SK-N-MC (cell line): ENCODE data around the gene PNPLA5.

Experiments used
- EZH2 ChIP-seq: fragments of 200-600 bp; sonication (generic); IDR thresholded peaks from one replicate; pipeline ENCODE4 v1.6.1; 2017; ENCODE audit warnings: antibody characterized with exemption
- FOXP2 ChIP-seq: optimal IDR thresholded peaks from 2 replicates; pipeline ENCODE3; 2011; ENCODE audit warnings: mild to moderate bottlenecking, moderate library complexity; ENCODE audit not compliant: insufficient read depth; ENCODE audit errors: extremely low read length, control extremely low read depth
- POLR2AphosphoS5 ChIP-seq: IDR thresholded peaks from 2 replicates; pipeline ENCODE4 v1.6.1; 2012; ENCODE audit warnings: mild to moderate bottlenecking, low read depth, low read length, borderline replicate concordance

DNA sequence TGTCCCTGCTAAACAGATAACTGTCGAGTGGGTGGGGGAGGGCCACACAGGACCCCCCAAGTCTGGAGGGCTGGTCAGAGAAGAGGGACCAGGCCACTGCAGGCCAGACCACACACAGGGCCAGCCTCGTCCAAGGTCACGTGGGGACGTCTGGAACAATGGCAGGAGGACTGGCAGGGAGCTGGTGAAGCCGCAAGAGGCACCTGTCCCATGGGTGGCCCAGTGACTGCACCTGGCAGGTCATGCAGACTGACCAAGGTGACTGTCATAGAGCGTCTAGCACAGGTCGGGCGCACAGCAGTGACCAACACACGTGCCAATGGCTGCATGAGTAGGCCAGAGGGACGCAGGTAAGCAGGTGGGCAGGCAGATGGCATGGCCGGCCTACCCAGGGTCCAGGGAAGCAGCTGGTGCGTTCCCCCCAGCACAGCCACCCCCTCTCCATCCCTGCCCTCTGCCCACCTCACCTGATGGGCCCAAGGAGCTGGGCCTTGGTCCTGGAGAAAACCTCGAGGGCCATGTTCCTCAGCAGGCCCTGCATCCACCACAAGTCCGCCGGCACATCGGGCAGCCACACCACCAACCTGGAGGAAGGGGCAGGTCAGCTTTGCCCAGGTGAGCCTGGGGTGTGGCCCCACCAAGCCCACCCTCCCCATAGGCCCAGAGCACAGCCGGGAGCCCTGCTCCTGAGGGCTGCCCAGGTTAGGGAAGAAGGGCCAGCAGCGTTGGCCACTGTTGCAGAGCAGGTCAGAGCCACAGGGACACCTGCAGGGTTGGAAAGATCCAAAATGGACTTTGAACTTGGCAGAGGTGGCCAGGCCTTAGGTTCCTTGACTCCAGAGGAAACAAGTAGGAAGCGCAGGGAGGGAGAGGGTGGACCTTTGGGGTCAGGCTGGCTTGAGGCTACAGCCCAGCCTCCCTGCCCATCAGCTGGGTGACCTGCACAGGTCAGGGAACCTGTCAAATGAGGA, 10.4 kb downstream of the PNPLA5 start:
- TF ChIP-seq EZH2, result no peak
- no peak for TF ChIP-seq POLR2AphosphoS5
- no peak for TF ChIP-seq FOXP2
